ENCODE data around the gene LARP1. TPM values are rescaled to one million over a fixed set of nuclear protein-coding genes. Genes with fewer than 3 reads are reported as not detected.
"Not testable (repeated sequence)": the region's sequence is repeated elsewhere in the genome, so short reads cannot be mapped to it uniquely, and the experiment has no call there.

Gene LARP1
- total RNA-seq, 1 donor: 94.0 TPM

DNA sequence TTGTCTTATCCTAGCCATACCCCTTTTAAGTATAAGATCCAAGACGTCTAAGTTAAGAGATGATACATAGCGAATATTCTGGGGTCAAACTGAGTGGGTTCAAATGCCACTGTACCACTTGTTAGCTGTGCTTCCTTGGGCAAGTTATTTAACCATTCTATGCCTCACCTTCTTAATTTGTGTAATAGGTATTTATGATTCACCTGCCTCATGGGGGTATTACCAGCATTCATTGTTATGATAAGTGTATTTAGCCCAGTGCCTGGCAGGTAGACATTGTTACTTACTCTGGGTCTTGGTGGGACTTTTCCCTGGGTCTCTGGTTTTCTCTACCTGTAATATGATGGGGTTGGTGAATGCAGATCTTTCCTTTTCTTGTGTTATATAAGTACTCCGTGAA is 3.8 kb downstream of the LARP1 start:
- no peak for DNase-seq (ENCODE audit: low read depth in 2 of 3, low spot score in 2 of 3)

DNA sequence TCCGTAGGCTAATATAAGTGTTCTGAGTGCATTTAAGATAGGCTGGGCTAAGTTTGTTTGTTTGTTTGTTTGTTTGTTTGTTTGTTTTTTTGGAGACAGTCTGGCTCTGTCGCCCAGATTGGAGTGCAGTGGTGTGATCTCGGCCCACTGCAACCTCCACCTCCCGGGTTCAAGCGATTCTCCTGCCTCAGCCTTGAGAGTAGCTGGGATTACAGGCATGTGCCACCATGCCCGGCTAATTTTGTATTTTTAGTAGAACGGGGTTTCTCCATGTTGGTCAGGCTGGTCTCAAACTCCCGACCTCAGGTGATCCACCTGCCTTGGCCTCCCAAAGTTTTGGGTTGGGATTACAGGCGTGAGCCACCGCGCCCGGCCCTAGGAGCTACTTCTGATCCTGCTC is 4.7 kb downstream of the LARP1 start:
- DNase-seq (ENCODE audit: low read depth in 2 of 3, low spot score in 2 of 3): not testable (repeated sequence)

DNA sequence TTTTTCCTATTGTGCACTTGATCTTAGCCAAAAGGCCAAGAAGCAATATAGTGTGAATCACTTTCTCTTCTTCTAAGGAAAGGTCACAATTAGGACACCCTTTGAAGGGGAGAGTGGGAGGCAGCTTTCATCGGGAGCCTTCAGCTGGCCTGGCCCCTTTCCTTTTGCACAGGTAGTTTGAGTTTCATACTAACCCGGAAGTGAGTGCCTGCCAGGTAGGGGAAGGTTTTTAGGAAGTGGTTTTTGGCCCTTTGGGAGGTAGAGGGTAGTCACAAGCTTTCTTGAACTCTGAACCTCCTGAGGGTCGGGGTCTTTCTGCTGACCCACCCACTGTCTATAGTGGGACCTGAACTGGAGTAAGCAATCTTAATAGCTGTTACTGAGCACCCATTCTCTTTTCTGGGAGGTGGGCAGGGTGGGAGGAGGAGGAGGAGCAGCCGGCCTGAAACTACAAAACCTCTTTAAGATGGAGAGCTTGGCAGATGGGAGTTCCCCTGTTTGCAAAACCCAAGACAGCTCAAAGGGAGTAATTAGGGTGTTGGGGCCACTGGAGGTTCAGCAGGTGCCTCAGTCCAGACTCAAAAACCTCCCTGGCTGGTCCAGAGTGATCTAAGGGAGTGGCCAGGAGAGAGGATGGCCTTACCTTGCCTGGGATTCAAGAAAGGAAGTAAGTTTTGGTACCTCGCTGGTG is 6.0 kb downstream of the LARP1 start:
- no peak for DNase-seq (ENCODE audit: low read depth in 2 of 3, low spot score in 2 of 3)

DNA sequence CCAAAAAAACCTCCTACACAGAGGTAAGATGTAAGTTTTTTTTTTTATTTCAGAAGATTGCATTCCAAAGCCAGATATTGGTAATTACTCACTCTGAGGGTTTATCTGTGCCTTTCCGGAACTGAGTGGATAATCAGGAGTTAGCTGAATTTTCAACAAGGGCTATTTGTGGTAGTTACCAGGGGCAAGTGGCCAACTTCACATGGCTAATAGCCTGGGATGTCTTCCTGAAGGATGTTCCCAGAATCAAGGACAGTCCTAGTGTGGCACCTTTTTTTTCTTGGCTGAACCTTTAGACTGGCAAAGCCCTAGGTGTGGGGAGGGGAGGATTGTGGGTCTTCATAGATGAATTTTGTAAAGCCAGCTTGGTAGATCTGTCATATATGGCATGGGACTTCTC is 7.1 kb downstream of the LARP1 start:
- no peak for DNase-seq (ENCODE audit: low read depth in 2 of 3, low spot score in 2 of 3)

DNA sequence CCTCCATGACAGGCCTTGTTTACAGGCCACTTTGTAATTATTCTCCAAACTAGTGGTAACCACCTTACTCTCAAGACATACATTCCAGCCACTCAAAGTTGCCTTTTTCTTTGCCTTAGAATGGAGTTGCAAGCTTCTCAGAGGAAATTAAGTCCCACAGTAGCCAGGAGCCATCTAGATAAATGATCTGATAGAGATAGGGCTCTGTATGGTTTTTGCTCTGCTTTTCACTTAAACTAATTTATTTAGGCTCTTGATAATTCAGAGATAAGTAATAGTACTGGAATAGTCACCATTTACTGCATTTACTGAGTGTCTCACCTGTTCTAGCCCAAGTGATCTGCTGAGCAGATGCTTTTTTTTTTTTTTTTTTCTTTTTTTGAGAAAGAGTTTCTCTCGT is 7.5 kb downstream of the LARP1 start:
- no peak for DNase-seq (ENCODE audit: low read depth in 2 of 3, low spot score in 2 of 3)

DNA sequence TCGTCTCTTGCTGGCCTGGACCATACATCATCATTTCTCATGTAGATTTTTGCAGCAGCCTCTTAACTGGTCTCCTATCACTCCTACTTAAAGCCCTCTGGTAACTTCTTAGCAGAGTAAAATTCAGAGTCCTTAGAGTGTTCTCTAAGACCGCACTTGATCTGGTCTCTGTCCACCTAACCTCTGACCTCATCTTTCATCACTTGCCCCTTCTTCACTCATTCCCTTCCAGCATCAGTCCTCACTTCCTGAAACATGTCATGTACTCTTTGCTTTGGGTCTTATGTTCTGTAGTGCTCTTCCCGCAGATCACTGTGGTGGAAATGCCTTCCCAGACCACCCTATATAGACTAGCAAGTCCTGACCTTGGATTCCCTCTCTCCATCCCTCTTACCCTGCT is 9.8 kb downstream of the LARP1 start:
- DNase-seq (ENCODE audit: low read depth in 2 of 3, low spot score in 2 of 3): no peak

DNA sequence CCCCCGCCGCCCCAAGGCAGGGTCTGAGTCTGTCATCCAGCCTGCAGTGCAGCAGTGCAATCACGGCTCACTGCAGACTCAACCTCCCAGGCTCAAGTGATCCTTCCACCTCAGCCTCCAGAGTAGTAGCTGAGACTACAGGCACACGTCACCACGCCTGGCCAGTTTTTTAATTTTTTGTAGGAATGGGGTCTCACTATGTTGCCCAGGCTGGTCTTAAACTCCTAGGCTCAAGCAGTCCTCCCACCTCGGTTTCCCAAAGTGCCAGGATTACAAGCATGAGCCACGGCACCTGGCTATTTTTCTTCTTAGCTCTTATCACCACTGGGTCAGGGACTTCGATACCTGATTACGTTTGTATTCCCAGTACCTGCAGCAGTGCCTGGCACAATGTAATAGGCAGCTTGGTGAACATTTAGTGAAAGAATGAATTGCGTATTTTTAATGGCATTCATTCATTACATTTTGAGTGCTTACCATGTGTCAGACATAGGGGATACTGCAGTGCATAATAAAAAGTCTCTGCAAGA is 10.3 kb downstream of the LARP1 start:
- DNase-seq (ENCODE audit: low read depth in 2 of 3, low spot score in 2 of 3): no peak

DNA sequence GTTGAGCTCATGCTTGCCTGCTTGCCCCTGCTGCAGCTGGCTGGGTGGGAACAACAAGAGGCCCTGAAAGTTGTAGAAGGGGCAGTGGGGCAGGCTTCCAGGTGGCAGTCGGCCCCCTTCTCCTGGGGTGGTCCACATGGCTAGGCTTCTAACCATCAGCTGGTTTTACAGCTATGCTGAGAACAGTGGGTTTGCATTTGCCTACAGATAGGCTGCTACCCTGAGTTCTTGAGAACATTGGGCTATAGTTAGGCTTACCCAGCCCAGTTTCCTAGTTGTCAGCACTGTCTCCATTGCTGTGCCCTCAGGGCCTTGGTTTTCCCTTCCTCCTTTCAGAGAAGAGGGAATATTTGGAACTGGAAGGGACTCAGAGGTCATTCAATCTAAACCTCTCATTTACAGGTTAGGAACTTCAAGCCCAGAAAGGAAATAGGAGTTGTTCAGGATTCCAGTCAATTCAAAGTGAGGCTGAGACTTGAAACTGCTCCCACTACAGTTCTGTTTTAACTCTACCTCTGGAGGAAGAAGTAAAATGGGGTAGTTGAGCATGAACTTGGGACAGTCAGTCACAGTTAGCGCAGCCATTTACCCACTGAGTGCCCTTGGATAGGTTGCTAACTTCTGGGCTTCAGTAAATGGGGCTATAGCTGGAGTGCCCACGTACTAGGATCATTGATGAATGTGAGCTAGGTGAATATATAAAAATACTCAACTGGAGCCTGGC is 11.5 kb downstream of the LARP1 start:
- DNase-seq (ENCODE audit: low read depth in 2 of 3, low spot score in 2 of 3): no peak

DNA sequence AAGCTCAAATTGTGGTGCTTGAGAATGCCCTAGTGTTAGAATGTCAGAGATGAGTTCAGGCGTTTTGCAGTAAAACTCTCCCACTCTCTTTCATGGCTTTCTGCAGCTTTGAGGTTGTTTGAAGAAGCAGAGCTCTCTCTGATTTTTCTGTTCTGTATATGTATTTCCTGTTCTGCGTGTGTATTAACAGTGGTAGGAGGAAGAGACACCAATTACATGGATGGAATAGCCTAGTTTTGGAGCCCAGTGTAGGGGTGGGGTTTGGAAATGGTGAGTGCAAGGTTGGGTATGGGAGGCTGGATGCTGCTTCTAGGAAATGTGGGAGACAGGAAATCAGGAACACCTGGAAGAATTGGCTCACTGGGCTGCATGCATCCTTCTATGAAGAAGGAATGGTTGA is 12.4 kb downstream of the LARP1 start:
- DNase-seq (ENCODE audit: low read depth in 2 of 3, low spot score in 2 of 3): no peak

DNA sequence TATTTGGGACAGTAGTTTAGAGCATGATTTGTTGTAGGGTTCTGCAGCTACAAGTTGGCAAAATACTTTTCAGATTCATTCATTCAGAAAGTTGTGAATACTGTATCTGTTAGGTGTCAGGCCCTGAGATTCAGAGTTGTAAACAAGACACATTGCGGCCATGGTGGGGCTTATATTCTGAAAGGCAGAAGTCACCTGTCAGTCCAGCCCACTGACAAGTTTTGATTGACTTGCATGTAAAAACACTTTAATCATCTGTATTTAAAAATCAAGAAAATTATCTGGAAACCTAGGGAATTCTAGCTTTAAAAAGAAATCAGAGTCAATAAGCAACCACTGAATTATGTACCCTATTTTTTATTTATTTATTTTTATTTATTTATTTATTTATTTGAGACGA is 13.0 kb downstream of the LARP1 start:
- DNase-seq (ENCODE audit: low read depth in 2 of 3, low spot score in 2 of 3): no peak

DNA sequence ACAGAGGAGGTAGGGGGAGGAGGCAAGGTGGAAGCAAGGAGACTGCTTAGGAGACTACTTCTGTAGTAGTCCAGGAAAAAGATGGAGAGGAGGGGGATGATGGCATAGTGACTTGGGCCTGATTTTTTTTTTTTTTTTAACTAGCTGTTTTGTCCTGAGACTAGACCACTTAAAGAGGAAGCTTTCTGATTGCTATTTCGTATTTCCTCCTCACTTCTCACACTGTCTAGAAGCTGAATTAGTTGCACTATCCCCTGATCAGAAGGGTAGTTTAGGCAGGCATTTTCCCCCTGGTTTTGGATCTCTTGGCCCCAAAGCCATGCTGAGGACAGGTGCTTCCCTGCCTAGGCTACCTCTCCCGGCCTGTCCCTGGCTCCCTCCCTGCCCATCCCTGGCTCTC is 14.9 kb downstream of the LARP1 start:
- DNase-seq (ENCODE audit: low read depth in 2 of 3, low spot score in 2 of 3): peak in 1 of 3 donors; percentile 17

DNA sequence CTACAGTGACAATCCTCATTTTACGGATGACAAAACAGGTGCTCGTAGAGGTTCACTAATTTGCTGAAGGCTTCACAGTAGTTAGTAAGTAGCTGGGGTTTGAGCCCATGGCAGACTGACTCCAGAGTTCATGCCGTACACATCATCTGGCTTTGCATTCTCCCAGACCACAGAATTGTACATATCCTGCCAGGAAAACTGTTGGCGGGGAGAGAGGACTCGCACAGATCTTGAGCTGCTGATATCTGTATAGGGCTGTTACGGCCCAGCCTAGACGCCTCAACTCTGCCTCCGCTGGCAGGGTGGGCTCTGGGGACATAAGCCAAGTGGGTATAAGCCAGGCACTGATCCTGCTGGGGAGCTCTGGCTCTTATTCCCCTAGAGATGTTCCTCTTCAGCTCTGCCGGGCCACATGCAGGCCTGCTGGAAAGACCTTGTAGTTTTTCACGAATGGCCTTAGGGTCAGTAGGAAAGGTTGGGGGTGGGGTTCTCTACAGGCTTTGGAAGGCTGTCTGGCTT is 16.3 kb downstream of the LARP1 start:
- DNase-seq (ENCODE audit: low read depth in 2 of 3, low spot score in 2 of 3): no peak

DNA sequence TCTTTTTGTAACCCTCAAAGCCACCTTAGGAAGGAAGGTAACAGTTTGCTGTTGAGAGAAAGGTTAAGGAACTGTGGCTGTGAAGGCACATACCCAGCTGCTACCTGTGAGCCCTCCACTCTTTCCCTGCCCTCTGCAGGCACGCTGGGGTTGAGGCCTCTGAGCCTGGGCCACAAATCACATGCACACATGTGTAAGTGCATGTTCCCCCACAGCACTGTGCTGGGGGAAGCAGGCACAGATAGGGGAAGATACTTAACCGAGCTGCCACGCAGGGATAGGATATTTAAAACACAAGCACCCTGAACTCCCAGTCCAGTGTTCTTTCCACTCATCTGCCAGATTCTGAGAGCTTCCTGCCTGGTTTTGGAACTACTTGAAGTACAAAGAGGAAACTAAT is 18.1 kb downstream of the LARP1 start:
- DNase-seq (ENCODE audit: low read depth in 2 of 3, low spot score in 2 of 3): peak in 1 of 3 donors; percentile 19

DNA sequence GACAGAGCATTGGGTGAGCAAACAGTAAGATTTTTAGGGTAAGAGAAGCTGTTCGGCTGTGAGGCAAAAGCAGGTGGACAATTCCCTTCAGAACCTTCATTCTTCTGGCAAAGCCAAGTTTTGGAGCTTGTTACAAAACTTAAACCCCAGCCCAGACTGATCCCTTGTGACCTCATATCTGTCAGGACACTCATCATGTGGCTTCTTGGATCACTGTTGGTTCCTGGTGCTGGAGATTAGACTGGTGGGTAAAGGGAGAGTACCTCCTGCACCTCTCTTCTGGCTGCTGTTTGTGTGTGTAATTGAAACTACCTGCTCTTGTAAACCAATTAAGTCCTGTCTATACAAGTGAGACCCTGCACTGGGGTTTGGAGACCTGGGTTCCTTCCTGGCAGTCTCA is 21.0 kb downstream of the LARP1 start:
- DNase-seq (ENCODE audit: low read depth in 2 of 3, low spot score in 2 of 3): no peak

DNA sequence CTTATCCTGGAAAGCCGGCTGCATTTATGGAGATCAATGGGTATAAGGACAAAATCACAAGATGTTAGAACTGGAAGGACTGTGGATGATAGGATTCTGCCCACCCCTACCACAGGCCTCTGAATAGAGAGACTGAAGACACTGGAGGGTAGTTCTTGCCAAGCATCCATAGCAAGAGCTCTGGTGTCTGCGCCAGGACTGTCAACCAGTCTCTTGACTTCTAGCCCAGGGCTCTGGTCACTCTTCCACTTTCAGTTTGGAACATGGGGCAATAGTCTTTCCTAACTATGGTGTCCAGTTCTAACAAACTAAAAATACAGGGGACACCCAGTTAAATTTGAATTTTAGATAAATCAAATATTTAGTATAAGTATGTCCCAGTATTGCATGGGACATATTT is 23.4 kb downstream of the LARP1 start:
- no peak for DNase-seq (ENCODE audit: low read depth in 2 of 3, low spot score in 2 of 3)

DNA sequence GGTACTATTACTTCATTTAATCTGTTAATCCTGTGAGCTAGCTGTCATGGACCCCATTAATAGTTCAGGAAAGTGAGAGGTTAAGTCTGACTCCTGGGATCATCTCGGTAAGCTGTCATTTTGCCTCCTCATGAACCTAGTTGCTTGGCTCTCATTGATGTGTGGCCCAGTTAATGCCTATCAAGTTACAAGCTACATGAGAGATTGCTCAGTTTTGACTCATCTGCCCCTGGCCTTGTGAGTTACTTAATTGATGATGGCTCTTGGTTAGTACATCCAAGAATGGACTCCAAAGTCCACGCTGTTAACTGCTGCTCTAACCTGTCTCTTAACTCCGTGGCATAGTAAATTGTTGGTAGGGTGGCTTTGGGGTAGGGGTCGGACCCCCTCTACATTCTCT is 23.9 kb downstream of the LARP1 start:
- DNase-seq (ENCODE audit: low read depth in 2 of 3, low spot score in 2 of 3): no peak

DNA sequence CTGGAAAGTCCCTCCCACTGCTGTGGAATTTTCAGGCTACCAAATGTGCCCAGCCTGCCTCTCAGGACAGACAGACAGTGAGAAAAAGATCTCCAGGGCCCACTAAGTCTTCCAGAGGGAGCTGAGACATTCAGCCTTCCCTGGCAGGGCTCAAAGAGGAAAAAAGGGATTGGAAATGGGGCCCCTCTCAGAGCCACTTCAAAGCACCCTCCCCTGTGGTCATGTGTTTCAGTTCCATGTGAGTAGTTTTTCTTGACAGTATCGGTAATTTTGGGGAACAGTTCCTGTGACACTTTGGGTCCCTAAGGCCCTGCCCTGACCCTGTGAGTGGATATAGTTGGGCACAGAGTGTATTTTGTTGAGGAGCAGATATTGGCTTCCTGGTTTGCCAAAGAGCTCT is 25.0 kb downstream of the LARP1 start:
- no peak for DNase-seq (ENCODE audit: low read depth in 2 of 3, low spot score in 2 of 3)

DNA sequence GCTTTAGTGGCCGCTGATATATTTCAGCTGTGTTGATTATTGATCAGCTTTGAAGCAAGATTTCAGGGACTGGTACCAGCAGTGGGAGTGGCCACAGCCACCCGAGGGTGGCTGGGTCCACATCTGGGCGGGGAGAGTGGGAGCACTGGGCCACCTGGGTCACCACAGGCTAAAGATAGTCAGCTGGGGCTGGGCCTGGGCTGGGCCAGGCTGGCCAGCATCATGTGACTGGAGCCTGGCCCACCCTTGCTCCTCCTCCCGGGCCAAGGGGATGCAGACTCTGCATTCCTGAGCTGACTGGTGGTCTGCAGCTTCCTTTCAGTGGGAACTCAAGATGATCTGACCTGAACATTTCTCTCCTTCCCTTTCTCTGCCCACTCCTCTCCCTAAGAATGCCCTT is 27.1 kb downstream of the LARP1 start:
- no peak for DNase-seq (ENCODE audit: low read depth in 2 of 3, low spot score in 2 of 3)

DNA sequence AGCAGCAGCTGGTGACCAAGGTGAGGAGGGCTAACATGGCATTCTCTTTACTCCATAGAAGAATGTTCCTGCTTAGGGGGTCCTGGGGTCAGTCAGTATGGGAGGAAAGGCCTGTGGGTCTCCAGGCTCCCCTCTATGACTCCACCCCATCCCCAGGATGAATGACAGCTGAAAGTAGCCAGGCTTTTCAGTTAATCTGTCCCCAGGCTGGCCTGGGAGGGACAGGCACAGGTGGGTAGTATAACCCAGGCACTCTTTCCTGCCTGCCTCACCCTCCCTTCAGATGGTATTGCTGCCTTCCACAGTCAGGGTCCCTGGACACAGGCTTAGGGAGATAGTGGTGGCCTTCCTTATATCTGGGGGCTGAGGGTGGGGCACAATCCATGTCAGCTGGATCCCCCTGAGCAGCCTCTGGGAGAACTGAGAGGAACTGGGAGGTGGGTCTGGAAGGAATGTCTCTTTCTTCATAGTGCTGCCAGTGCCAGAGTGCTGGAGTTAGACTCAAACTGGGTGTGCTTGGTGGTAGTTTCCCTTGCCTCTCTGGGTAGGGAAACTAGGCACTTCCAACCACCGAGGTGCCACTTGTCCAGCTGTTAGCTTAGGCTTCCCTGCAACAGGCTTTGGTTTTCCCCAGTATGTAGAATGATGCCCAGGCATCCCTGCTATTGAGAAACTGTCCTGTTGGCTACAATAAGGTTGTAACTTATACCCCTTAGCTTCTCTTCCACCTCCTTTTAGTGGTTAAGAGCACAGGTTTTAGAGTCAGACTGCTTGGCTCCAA is 27.8 kb downstream of the LARP1 start:
- DNase-seq (ENCODE audit: low read depth in 2 of 3, low spot score in 2 of 3): no peak

DNA sequence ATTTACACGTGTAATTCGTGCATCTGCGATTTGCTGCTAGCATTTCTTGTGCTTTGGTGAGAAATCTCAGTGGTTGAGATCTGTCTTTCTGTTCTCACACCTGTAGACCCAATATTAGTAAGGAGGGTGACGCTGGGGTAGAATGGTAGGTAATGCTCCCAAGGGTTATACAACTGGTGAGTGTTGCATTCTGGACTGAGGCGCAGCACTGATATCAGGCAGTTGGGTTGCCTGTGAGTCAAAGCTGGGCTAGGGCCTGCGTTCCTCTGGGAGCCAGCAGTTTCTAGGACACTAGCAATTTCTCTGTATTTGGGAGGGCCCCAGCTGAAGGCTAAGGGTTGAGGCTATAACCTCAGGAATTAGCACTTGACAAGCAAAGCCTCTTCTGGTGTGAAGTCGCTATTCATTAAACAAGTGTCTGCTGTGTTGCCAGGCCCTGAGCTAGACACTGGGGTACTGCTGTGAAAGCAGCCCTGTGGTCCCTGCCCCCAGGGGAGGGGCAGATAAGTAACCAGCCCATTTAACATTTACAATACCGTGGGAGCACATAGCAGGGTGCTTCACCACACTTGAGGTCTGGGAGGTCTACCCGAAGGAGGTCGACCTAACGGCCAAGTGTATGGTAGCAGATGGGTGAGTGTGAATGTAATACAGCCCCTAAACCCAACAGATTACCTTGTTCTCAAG is 28.7 kb downstream of the LARP1 start:
- no peak for DNase-seq (ENCODE audit: low read depth in 2 of 3, low spot score in 2 of 3)

DNA sequence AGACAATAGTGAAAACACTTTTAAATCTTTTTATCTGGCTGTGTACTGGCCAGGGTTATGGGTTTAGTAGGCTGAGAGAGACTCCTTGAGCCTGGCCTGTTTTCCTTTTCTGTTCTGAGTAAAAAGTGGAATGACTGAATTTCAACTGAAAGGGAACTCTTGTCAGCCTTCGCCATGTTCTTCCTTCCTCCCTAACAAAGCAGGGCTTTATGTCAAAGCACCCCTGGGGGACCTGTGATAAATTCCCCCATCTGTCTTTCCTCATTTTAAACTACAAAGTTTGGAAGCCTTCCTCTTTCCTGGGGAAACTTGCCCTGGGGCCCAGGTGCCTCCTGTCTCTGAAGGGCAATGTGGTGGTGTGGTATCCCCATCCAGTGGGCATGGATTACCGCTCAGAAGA is 29.7 kb downstream of the LARP1 start:
- no peak for DNase-seq (ENCODE audit: low read depth in 2 of 3, low spot score in 2 of 3)
